Measurements from ENCODE around the gene DYNC1LI1. TPM values are rescaled to one million over a fixed set of nuclear protein-coding genes. Genes with fewer than 3 reads are reported as not detected.
"Not testable (repeated sequence)": the region's sequence is repeated elsewhere in the genome, so short reads cannot be mapped to it uniquely, and the experiment has no call there.

Gene DYNC1LI1
- total and polyA plus RNA-seq, 4 donors: 9.2 to 21.1 (median 13.6) TPM

GRCh38 chr3:32586356-32586755 lies 15.7 kb upstream of the DYNC1LI1 start (continued):
- TF ChIP-seq REST (IDR thresholded peaks at IDR 0.05): no peak

GRCh38 chr3:32584660-32585059 lies 14.0 kb upstream of the DYNC1LI1 start:
- Histone ChIP-seq H3K27ac (ENCODE audit: low read depth in 1 of 2, low read length in 2 of 2) (no peak overlapping the region), H3K4me3 (ENCODE audit: low read depth in 1 of 3, low read length in 3 of 3) (no peak overlapping the region), H3K27me3 (ENCODE audit: control insufficient read depth in 4 of 4, insufficient read depth in 4 of 4, low read length in 3 of 4) (no peaks in the 10 kb centered on the region), H3K9me3 (ENCODE audit: control insufficient read depth in 4 of 4, low read length in 3 of 4) (no peaks in the 10 kb centered on the region), H3K4me1 (ENCODE audit: control insufficient read depth in 4 of 4, insufficient read depth in 4 of 4, low read length in 3 of 4) (no peaks in the 10 kb centered on the region), H3K36me3 (ENCODE audit: control insufficient read depth in 4 of 4, insufficient read depth in 3 of 4, low read depth in 1 of 4, low read length in 3 of 4) (no peaks in the 10 kb centered on the region), H3K9ac (ENCODE audit: low read depth in 1 of 2, low read length in 2 of 2) (no peak overlapping the region)
- 44% methylated on average over 1 of the region's 1 CpG for WGBS
- no peak for TF ChIP-seq CTCF (IDR thresholded peaks at IDR 0.05; ENCODE audit: low read depth, low read length, missing input control)
- no peak for TF ChIP-seq RAD21 (IDR thresholded peaks at IDR 0.05)
- no peak for DNase-seq (ENCODE audit: low spot score)

- Histone ChIP-seq H3K27ac (ENCODE audit: low read depth in 1 of 2, low read length in 2 of 2) (no peak overlapping the region), H3K36me3 (ENCODE audit: control insufficient read depth in 4 of 4, insufficient read depth in 3 of 4, low read depth in 1 of 4, low read length in 3 of 4) (no peaks in the 10 kb centered on the region), H3K9ac (ENCODE audit: low read depth in 1 of 2, low read length in 2 of 2) (no peak overlapping the region), H3K27me3 (ENCODE audit: control insufficient read depth in 4 of 4, insufficient read depth in 4 of 4, low read length in 3 of 4) (no peaks in the 10 kb centered on the region), H3K4me3 (ENCODE audit: low read depth in 1 of 3, low read length in 3 of 3) (no peak overlapping the region), H3K4me1 (ENCODE audit: control insufficient read depth in 4 of 4, insufficient read depth in 4 of 4, low read length in 3 of 4) (no peaks in the 10 kb centered on the region), H3K9me3 (ENCODE audit: control insufficient read depth in 4 of 4, low read length in 3 of 4) (no peaks in the 10 kb centered on the region)
- WGBS: 93% methylated on average over 3 of the region's 3 CpGs
- TF ChIP-seq FOXA2 (IDR thresholded peaks at IDR 0.05): no peak
- TF ChIP-seq HNF4A (conservative IDR thresholded peaks at IDR 0.05): no peak
- TF ChIP-seq RAD21 (IDR thresholded peaks at IDR 0.05): no peak
- no peak for TF ChIP-seq TAF1 (conservative IDR thresholded peaks at IDR 0.05)
- TF ChIP-seq GABPA (IDR thresholded peaks at IDR 0.05 in 1 of 2, conservative IDR thresholded peaks at IDR 0.05 in 1 of 2): no peak
- TF ChIP-seq CTCF (IDR thresholded peaks at IDR 0.05; ENCODE audit: low read depth, low read length, missing input control): no peak
- TF ChIP-seq NR2F2 (IDR thresholded peaks at IDR 0.05): no peak
- no peak for TF ChIP-seq SP1 (IDR thresholded peaks at IDR 0.05)
- no peak for TF ChIP-seq JUND (IDR thresholded peaks at IDR 0.05)
- TF ChIP-seq FOXA1 (IDR thresholded peaks at IDR 0.05): no peak
- TF ChIP-seq HNF4G (IDR thresholded peaks at IDR 0.05): no peak
- no peak for TF ChIP-seq ZBTB33 (IDR thresholded peaks at IDR 0.05)
- no peak for DNase-seq (ENCODE audit: low spot score)
Measured at GRCh38 chr3:32583708-32584107, 13.1 kb upstream of the DYNC1LI1 start.

- not testable (repeated sequence) for H3K4me3 ChIP-seq (ENCODE audit: low read depth in 1 of 3, low read length in 3 of 3); H3K27ac ChIP-seq (ENCODE audit: low read depth in 1 of 2, low read length in 2 of 2); H3K4me1 ChIP-seq (ENCODE audit: control insufficient read depth in 4 of 4, insufficient read depth in 4 of 4, low read length in 3 of 4); H3K27me3 ChIP-seq (ENCODE audit: control insufficient read depth in 4 of 4, insufficient read depth in 4 of 4, low read length in 3 of 4); H3K9ac ChIP-seq (ENCODE audit: low read depth in 1 of 2, low read length in 2 of 2); H3K36me3 ChIP-seq (ENCODE audit: control insufficient read depth in 4 of 4, insufficient read depth in 3 of 4, low read depth in 1 of 4, low read length in 3 of 4); DNase-seq (ENCODE audit: low spot score); H3K9me3 ChIP-seq (ENCODE audit: control insufficient read depth in 4 of 4, low read length in 3 of 4)
- WGBS: 97% methylated on average over 31 of the region's 31 CpGs
Measured at GRCh38 chr3:32578669-32579068, 8.0 kb upstream of the DYNC1LI1 start.
